NCI-H2081 treated with DMSO at 0.1 percent for 48 hours (cell line): ENCODE results near the gene ZNF692.
"Not testable (repeated sequence)": the region's sequence is repeated elsewhere in the genome, so short reads cannot be mapped to it uniquely, and the experiment has no call there.

ENCODE experiments used
- DNase-seq: peaks from one replicate; lab custom pipeline; 2025; lab: John Stamatoyannopoulos, UW

Gene ZNF692

DNA sequence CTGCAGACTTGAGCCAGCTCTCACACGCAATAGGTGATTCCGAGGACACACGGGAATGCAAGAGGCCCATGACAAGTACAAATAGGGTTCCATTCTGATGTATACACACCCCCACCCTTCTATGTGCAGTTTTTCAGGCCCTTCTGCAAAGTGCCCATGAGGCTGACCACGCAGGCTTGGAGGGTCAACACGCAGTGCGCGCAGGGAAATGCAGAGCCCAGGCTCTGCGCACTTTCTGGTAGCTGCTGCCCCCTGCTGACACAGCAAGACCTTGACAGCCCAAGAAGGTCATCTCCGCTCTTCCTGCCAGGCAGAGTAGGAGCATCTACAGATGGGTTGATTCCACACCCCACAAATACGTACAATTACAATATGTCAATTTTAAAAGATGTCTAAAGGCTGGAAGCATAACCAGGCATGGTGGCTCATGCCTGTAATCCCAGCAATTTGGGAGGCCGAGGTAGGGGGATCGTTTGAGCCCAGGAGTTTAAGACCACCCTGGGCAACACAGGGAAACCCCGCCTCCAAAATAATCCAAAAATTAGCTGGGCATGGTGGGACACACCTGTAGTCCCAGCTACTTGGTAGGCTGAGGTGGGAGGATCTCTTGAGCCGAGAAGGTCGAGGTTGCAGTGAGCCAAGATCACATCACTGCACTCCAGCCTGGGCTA is 51.7 kb downstream of the ZNF692 start:
- no peak for DNase-seq

DNA sequence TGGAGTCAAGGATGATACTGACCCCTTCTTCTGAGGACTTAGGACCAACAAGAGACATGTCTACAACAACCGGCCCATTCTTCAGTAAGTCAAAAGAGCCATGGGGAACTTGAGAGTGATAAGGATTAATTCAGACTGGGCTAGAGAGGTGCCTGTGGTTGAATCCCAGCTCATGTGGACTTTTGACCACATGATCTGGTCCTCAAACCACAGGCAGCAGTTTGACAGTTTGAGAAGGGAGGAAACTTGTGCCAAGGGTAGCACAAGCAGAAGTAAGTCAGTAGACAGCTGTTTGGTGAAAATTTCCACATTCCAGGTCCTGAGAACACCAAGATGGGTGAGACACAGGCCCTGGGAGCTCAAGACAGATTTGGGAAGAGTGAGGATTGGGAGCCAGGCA is 53.0 kb downstream of the ZNF692 start:
- no peak for DNase-seq

DNA sequence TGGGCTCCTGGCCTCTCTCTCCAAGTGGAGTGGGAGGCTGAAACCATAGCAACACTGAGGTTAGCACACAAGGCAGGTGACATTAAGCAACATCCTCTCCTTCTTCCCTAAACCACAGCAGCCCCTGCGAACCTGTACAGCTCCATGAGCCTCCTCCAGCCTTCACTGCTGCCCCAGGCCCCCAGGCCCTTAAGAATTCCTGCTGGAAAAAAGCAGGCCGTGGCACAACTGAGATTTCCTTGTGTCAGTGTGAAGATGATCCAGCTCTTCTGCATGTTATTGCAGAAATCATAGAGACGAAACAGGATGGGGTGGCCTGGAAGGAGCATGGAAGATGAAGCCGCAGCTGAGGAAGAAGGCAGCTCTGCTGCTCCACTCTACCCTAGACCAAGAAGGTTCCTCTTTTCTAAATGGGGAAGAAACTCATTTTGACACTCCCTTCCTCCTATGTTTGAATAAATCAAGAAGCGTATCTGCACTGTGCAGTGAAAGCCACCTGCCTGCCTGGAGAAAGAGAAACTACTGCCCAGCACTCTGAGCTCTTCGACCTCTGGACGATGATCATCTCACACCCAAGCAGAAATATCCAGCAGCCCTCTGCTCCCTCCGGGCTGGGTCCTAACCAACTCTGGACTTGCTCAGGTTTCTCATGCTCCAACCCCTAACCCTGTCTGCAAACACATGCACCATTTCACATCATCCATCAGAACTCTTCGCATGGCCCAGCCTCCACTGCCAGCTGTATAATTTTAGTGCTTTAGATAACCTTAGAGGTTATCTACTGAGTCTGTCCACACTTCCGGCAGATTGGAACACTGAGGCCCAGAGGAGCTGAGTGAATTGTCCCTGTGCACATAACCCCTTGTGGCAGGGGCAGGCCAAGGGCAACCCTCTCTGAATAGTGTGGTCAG is 53.9 kb downstream of the ZNF692 start:
- no peak for DNase-seq

DNA sequence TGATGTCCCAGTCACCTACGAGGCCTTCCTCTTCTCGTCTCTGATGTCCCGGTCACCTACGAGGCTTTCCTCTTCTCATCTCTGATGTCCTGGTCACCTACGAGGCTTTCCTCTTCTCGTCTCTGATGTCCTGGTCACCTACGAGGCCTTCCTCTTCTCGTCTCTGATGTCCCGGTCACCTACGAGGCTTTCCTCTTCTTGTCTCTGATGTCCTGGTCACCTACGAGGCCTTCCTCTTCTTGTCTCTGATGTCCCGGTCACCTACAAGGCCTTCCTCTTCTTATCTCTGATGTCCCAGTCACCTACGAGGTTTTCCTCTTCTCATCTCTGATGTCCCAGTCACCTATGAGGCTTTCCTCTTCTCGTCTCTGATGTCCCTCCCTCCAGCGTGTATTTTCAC is 55.4 kb downstream of the ZNF692 start:
- DNase-seq: not testable (repeated sequence)

DNA sequence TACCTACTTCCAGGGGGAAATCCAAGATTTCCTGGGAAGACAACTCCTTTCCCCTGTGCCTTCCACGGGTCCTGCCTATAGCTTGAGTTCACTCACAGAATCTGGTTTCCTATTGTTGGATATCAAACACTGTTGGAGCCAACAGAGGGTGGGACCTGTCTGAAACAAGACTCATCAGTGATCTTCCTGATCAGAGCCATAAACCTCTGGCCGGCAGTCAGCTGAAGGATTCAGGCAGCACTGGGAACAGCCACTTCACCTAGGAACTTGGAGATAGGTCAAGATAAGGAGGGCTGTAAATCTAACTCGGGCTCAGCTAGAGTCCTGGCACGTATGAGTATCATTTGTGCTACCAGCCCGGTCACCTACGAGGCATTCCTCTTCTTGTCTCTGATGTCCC is 56.4 kb downstream of the ZNF692 start:
- DNase-seq: no peak

DNA sequence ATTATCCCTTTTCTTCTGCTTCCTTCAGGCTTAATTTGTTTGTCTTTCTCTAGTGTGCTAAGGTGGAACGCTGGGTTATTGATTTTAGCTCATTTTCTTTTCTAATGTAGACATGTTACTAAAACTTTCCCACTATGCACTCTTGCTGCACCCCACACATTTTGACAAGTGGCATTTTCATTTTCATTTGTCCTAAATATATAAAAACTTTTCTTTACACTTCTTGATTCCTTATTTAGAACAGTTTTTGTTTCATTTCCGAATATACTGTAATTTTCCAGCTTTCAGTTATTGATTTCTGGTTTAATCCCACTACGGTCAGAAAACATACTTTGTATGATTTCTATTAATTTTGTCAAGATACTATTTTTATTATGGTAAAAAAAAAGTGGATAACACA is 58.4 kb downstream of the ZNF692 start:
- DNase-seq: no peak
